K562 (cell line): ENCODE results near the gene SFXN5. TPM values are rescaled to one million over a fixed set of nuclear protein-coding genes. Genes with fewer than 3 reads are reported as not detected.
A peak's percentile ranks its signal among the peaks of the same experiment; 100 is the strongest.

Source experiments
- CEBPG ChIP-seq, 3 experiments: fragments of 200-800 bp in 1 of 3; sonication (Bioruptor generic) in 1 of 3; sonication (generic) in 1 of 3; formaldehyde crosslinking in 1 of 3; IDR thresholded peaks in 2 of 3; conservative IDR thresholded peaks in 1 of 3; 2 replicates each; pipeline versions ENCODE4 v1.6.1 to v1.8.0; 2016 to 2022; ENCODE audit warnings: missing compliant biosample characterization in 2 of 3, missing genetic modification characterization in 2 of 3, mild to moderate bottlenecking in 1 of 3, missing genetic modification reagents in 1 of 3
- FOXK1 ChIP-seq: sonication (generic); formaldehyde crosslinking; IDR thresholded peaks from 2 replicates; pipeline ENCODE4 v1.8.0; 2022; ENCODE audit warnings: missing genetic modification reagents, mild to moderate bottlenecking, borderline replicate concordance
- HINFP ChIP-seq: fragments of 450-650 bp; conservative IDR thresholded peaks from 2 replicates; pipeline ENCODE4 v1.6.1; 2016; ENCODE audit warnings: missing genetic modification characterization, low read depth, mild to moderate bottlenecking, control low read depth, missing compliant biosample characterization
- HNRNPLL ChIP-seq: fragments of 200-400 bp; formaldehyde crosslinking; IDR thresholded peaks from 2 replicates; pipeline ENCODE4 v1.6.1; 2017; ENCODE audit warnings: low read length, low read depth, mild to moderate bottlenecking; ENCODE audit not compliant: poor library complexity, severe bottlenecking
- KLF6 ChIP-seq: fragments of 250-450 bp; sonication (Bioruptor Pico); IDR thresholded peaks from 2 replicates; pipeline ENCODE4 v1.4.0; 2020; ENCODE audit warnings: mild to moderate bottlenecking, moderate library complexity, borderline replicate concordance
- LARP7 ChIP-seq: fragments of 450-650 bp; IDR thresholded peaks from 2 replicates; pipeline ENCODE4 v1.6.1; 2016
- MED1 ChIP-seq: sonication (generic); formaldehyde crosslinking; IDR thresholded peaks from 2 replicates; pipeline ENCODE4 v1.8.1; 2023; ENCODE audit warnings: missing genetic modification reagents, borderline replicate concordance
- MTA3 ChIP-seq: fragments of 450-650 bp; formaldehyde crosslinking; IDR thresholded peaks from 2 replicates; pipeline ENCODE4 v1.6.1; 2017; ENCODE audit warnings: mild to moderate bottlenecking, borderline replicate concordance
- NR1H2 ChIP-seq: sonication (generic); formaldehyde crosslinking; IDR thresholded peaks from 2 replicates; pipeline ENCODE4 v1.4.0; 2020; ENCODE audit warnings: mild to moderate bottlenecking, missing genetic modification reagents
- PCBP2 ChIP-seq: fragments of 200-400 bp; formaldehyde crosslinking; IDR thresholded peaks from 2 replicates; pipeline ENCODE4 v1.6.1; 2018; ENCODE audit warnings: low read length, low read depth, mild to moderate bottlenecking, moderate library complexity; ENCODE audit not compliant: poor library complexity, severe bottlenecking
- PPARD ChIP-seq: fragments of 250-450 bp; sonication (Bioruptor Pico); IDR thresholded peaks from 2 replicates; pipeline ENCODE4 v1.8.0; 2022; ENCODE audit warnings: inconsistent platforms, mild to moderate bottlenecking, moderate library complexity
- SIN3A ChIP-seq, 2 experiments: fragments of 150-350 bp in 1 of 2; IDR thresholded peaks; 2 replicates each; pipeline ENCODE4 v1.6.1; 2011 to 2016; ENCODE audit warnings: borderline replicate concordance in 2 of 2, low read depth in 2 of 2, low read length in 2 of 2, mild to moderate bottlenecking in 2 of 2, moderate library complexity in 2 of 2; ENCODE audit not compliant: control insufficient read depth in 1 of 2
- TAL1 ChIP-seq: fragments of 450-650 bp; IDR thresholded peaks from 2 replicates; pipeline ENCODE4 v1.6.1; 2016; ENCODE audit warnings: mild to moderate bottlenecking
- ZBTB1 ChIP-seq: sonication (generic); formaldehyde crosslinking; IDR thresholded peaks from 2 replicates; pipeline ENCODE4 v1.8.1; 2023; ENCODE audit warnings: missing genetic modification reagents, low read depth, mild to moderate bottlenecking, borderline replicate concordance
- ZBTB8A ChIP-seq: fragments of 450-650 bp; IDR thresholded peaks from 2 replicates; pipeline ENCODE4 v1.6.1; 2018; ENCODE audit warnings: mild to moderate bottlenecking, moderate library complexity; ENCODE audit not compliant: partially characterized antibody
- ZMIZ1 ChIP-seq, 2 experiments: fragments of 150-350 bp in 1 of 2; IDR thresholded peaks; 2 replicates each; pipeline ENCODE4 v1.6.1; 2012 to 2016; ENCODE audit warnings: low read depth in 2 of 2, low read length in 2 of 2, mild to moderate bottlenecking in 1 of 2, moderate library complexity in 1 of 2
- ZNF143 ChIP-seq: sonication (generic); formaldehyde crosslinking; IDR thresholded peaks from 2 replicates; pipeline ENCODE4 v1.9.0; 2022; ENCODE audit warnings: mild to moderate bottlenecking, missing genetic modification reagents
- ZNF282 ChIP-seq: sonication (generic); formaldehyde crosslinking; IDR thresholded peaks from 2 replicates; pipeline ENCODE4 v1.8.1; 2023; ENCODE audit warnings: missing genetic modification reagents
- polyA plus RNA-seq, 8 experiments: library from polyadenylated mRNA; depleted of rRNA in 4 of 8; stranded (reverse) in 5 of 8; unstranded in 3 of 8; fragments of >200 nt; fragmentation: Nextera tagmentation in 2 of 8; fragmentation: Illumina TruSeq in 1 of 8; extraction: Ambion mirVana in 2 of 8; extraction: Trizol in 1 of 8; gene quantifications; 2 replicates each; pipeline versions ENCODE4 v1.2.1 to v1.2.3, GENCODE V29; 2011 to 2014; ENCODE audit warnings: inconsistent platforms in 1 of 8, missing spikeins in 1 of 8
- total RNA-seq, 7 experiments: library from RNA; depleted of rRNA in 6 of 7; stranded (reverse); fragments of >200 nt in 6 of 7; fragmentation: Illumina TruSeq in 2 of 7; extraction: Trizol in 2 of 7; gene quantifications; 2 replicates each; pipeline versions ENCODE4 v1.2.1 to v1.2.3, GENCODE V29; 2011 to 2021; ENCODE audit warnings: low replicate concordance in 1 of 7
- TF ChIP-seq, protein P1 (sequence below): fragments of 250-450 bp; sonication (Bioruptor Pico); IDR thresholded peaks from 2 replicates; pipeline ENCODE4 v1.8.0; 2022; ENCODE audit warnings: inconsistent platforms

SFXN5 gene
- total and polyA plus RNA-seq, 9 of the 15 experiments (the other 6 are each of a cell fraction or from before 2014, with no cell fraction given), result 8.3 to 22.6 (median 16.0) TPM

DNA sequence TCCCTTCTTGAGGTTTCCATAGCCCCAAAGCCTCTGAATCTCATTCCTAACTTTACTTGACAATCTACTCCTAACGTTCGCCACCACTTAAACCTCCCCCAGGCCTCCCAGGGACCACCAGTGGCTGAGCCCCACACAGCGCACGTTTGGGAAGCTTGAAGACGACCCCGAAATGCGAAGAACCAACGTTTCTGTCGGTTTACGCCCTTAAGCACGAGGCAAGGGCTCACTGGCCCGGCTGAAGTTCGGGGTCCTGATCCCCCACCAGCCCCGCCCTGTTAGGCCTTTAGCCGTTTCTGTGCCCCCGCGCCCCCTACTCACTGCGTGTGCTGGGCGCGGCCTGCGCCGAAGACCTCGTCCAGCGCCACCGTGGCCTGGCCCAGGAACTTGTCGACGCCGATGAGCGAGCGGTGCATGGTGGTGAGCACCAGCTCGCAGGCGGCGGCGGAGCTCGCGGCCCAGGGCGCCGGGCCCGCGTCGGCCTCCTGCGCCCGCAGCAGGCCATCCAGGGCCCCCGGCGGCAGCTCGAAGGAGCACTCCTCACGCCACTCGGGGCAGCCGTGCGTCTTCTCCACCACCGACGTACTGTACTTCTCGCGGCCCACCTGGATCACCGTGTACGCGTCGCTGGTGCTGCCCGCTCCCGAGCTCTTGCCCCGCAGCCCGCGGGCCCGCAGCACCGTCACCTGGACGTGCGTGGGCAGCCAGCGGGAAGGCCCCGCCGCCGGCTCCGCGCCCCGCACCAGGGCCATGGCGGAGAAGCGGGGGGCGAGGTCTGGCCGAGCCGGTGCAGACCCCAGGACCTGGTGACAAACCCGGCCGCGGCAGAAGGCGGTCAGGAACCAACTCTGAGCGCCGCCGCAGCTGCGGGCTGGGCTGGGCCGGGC, 40.8 kb upstream of the SFXN5 start (continued):
- no peak for TF ChIP-seq LARP7
- TF ChIP-seq HINFP, result no peak
- TF ChIP-seq ZBTB1, result peak; percentile 63; the same call in 1 of the 2 replicates
- no peak; a peak in 1 of 4 replicates for TF ChIP-seq SIN3A (IDR thresholded peaks at IDR 0.05; ENCODE audit: borderline replicate concordance in 2 of 2, control insufficient read depth in 1 of 2, low read depth in 2 of 2, low read length in 2 of 2)
- TF ChIP-seq MTA3, result 0 out of 2 replicates have a peak, but pooled peaks have one; percentile 42
- no peak for TF ChIP-seq ZMIZ1 (IDR thresholded peaks at IDR 0.05; ENCODE audit: low read depth in 2 of 2, low read length in 2 of 2)
- peak; percentile 20; the same call in 1 of the 2 replicates for TF ChIP-seq NR1H2
- TF ChIP-seq PCBP2, result no peak
- TF ChIP-seq, protein P1, sequence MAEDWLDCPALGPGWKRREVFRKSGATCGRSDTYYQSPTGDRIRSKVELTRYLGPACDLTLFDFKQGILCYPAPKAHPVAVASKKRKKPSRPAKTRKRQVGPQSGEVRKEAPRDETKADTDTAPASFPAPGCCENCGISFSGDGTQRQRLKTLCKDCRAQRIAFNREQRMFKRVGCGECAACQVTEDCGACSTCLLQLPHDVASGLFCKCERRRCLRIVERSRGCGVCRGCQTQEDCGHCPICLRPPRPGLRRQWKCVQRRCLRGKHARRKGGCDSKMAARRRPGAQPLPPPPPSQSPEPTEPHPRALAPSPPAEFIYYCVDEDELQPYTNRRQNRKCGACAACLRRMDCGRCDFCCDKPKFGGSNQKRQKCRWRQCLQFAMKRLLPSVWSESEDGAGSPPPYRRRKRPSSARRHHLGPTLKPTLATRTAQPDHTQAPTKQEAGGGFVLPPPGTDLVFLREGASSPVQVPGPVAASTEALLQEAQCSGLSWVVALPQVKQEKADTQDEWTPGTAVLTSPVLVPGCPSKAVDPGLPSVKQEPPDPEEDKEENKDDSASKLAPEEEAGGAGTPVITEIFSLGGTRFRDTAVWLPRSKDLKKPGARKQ (CRISPR knock-in tag), result no peak
- TF ChIP-seq TAL1, result no peak
- no peak for TF ChIP-seq FOXK1 (CRISPR knock-in tag)
- TF ChIP-seq ZNF282, result peak; percentile 55; the same call in 1 of the 2 replicates
- TF ChIP-seq MED1, result no peak
- no peak for TF ChIP-seq HNRNPLL
- no peak for TF ChIP-seq KLF6 (CRISPR knock-in tag)
- no peak for TF ChIP-seq PPARD (CRISPR knock-in tag)
- TF ChIP-seq CEBPG (CRISPR knock-in tag; IDR thresholded peaks at IDR 0.05), result no peak
- TF ChIP-seq CEBPG (tag; conservative IDR thresholded peaks at IDR 0.05 in 1 of 2, IDR thresholded peaks at IDR 0.05 in 1 of 2), result no peak
- no peak for TF ChIP-seq ZBTB8A
- TF ChIP-seq ZNF143 (CRISPR knock-in tag), result no peak
